Sigmoid colon (tissue), 4 donors: ENCODE measurements around the gene TP53I11.

Experiments
- CTCF ChIP-seq, 4 experiments: fragments of 450-650 bp in 3 of 4; fragments of 200-600 bp in 1 of 4; IDR thresholded peaks; one replicate each; pipeline ENCODE4 v1.5.1; 2016 to 2019; ENCODE audit warnings: antibody characterized with exemption in 4 of 4, mild to moderate bottlenecking in 3 of 4, moderate library complexity in 2 of 4
- EP300 ChIP-seq, 4 donors: sonication (generic); formaldehyde crosslinking; IDR thresholded peaks; one replicate each; pipeline ENCODE4 v1.6.1; 2017; ENCODE audit warnings: antibody characterized with exemption in 4 of 4
- POLR2A ChIP-seq, 2 donors: fragments of 450-650 bp; IDR thresholded peaks; one replicate each; pipeline ENCODE4 v1.6.1; 2016; ENCODE audit warnings: antibody characterized with exemption in 2 of 2, mild to moderate bottlenecking in 2 of 2, moderate library complexity in 2 of 2
- POLR2AphosphoS5 ChIP-seq, 4 donors: sonication (generic); formaldehyde crosslinking; IDR thresholded peaks; one replicate each; pipeline ENCODE4 v1.6.1; 2017; ENCODE audit warnings: antibody characterized with exemption in 4 of 4

- TF ChIP-seq EP300 (IDR thresholded peaks at IDR 0.05), result no peak
- no peak for TF ChIP-seq POLR2A (IDR thresholded peaks at IDR 0.05)
- TF ChIP-seq CTCF (IDR thresholded peaks at IDR 0.05), result no peak
- TF ChIP-seq POLR2AphosphoS5 (IDR thresholded peaks at IDR 0.05), result peak in 2 of 4 donors; percentile 11 to 58
Observed at GRCh38 chr11:44886790-44887140, 63.9 kb downstream of the TP53I11 start.
